Hepatocyte (in vitro differentiated cells): ENCODE data around the gene RP9. TPM values are rescaled to one million over a fixed set of nuclear protein-coding genes. Genes with fewer than 3 reads are reported as not detected.
A peak's percentile ranks its signal among the peaks of the same experiment; 100 is the strongest.

Experiments used
- DNase-seq: peaks from one replicate; pipeline ENCODE4 v3.0.0-alpha.2; 2016; ENCODE audit warnings: low spot score
- H2AFZ ChIP-seq: fragments of 200-600 bp; sonication (generic); 2 replicates; pipeline ENCODE4 v1.6.0; 2016; ENCODE audit warnings: antibody characterized with exemption, mild to moderate bottlenecking
- H3K27ac ChIP-seq: fragments of 200-600 bp; sonication (generic); 2 replicates; pipeline ENCODE4 v1.5.1; 2016; ENCODE audit warnings: mild to moderate bottlenecking
- H3K27me3 ChIP-seq: fragments of 200-600 bp; sonication (generic); 2 replicates; pipeline ENCODE4 v1.6.1; 2016
- H3K36me3 ChIP-seq: fragments of 200-600 bp; sonication (generic); replicated peaks from 2 replicates; pipeline ENCODE4 v1.5.1; 2016; ENCODE audit warnings: low read depth; ENCODE audit not compliant: insufficient read depth
- H3K4me1 ChIP-seq: fragments of 200-600 bp; sonication (generic); 2 replicates; pipeline ENCODE4 v1.5.1; 2016; ENCODE audit warnings: mild to moderate bottlenecking, moderate library complexity; ENCODE audit not compliant: insufficient read depth
- H3K4me2 ChIP-seq: fragments of 200-600 bp; sonication (generic); 2 replicates; pipeline ENCODE4 v1.6.0; 2016
- H3K4me3 ChIP-seq: fragments of 200-600 bp; sonication (generic); 2 replicates; pipeline ENCODE4 v1.5.1; 2016; ENCODE audit warnings: mild to moderate bottlenecking
- H3K79me2 ChIP-seq: fragments of 200-600 bp; sonication (generic); 2 replicates; pipeline ENCODE4 v1.6.0; 2017; ENCODE audit warnings: mild to moderate bottlenecking
- H3K9me2 ChIP-seq: fragments of 200-600 bp; sonication (generic); replicated peaks from 2 replicates; pipeline ENCODE4 v1.6.0; 2017; ENCODE audit warnings: mild to moderate bottlenecking; ENCODE audit not compliant: insufficient read depth
- H3K9me3 ChIP-seq: fragments of 200-600 bp; sonication (generic); 2 replicates; pipeline ENCODE4 v1.5.1; 2016; ENCODE audit warnings: low read depth, mild to moderate bottlenecking
- H4K20me1 ChIP-seq: fragments of 200-600 bp; sonication (generic); 2 replicates; pipeline ENCODE4 v1.6.0; 2016; ENCODE audit warnings: mild to moderate bottlenecking; ENCODE audit not compliant: insufficient read depth, poor library complexity, severe bottlenecking
- EZH2 ChIP-seq: fragments of 200-600 bp; sonication (generic); IDR thresholded peaks from 2 replicates; pipeline ENCODE4 v1.6.1; 2016; ENCODE audit warnings: antibody characterized with exemption, mild to moderate bottlenecking, borderline replicate concordance
- EZH2phosphoT487 ChIP-seq: fragments of 200-600 bp; sonication (generic); IDR thresholded peaks from one replicate; pipeline ENCODE4 v1.6.1; 2018; ENCODE audit warnings: antibody characterized with exemption, mild to moderate bottlenecking, low read depth, moderate library complexity; ENCODE audit not compliant: unreplicated experiment, severe bottlenecking
- WGBS: methylation state at CpG from one replicate; pipeline ENCODE4 v1.1.6; 2016; ENCODE audit warnings: low lambda C conversion rate; ENCODE audit errors: missing lambda C conversion rate; 5-methylcytosine and 5-hydroxymethylcytosine counted together
- polyA plus RNA-seq: library from polyadenylated mRNA; unstranded; fragments of >200 nt; fragmentation: Nextera tagmentation; extraction: Ambion mirVana; gene quantifications from 2 replicates; pipeline ENCODE4 v1.2.1, GENCODE V29; 2016
- total RNA-seq: library from RNA; depleted of rRNA; stranded (reverse); fragments of >200 nt; gene quantifications from 2 replicates; pipeline ENCODE4 v1.2.3, GENCODE V29; 2014
- TF ChIP-seq, protein P1 (sequence below): fragments of 200-600 bp; sonication (generic); IDR thresholded peaks from 2 replicates; pipeline ENCODE4 v1.5.1; 2016; ENCODE audit warnings: antibody characterized with exemption, mild to moderate bottlenecking; ENCODE audit not compliant: poor library complexity

Gene RP9
- total and polyA plus RNA-seq, 2 experiments from 2014 or later, result 12.5 to 18.7 TPM

DNA sequence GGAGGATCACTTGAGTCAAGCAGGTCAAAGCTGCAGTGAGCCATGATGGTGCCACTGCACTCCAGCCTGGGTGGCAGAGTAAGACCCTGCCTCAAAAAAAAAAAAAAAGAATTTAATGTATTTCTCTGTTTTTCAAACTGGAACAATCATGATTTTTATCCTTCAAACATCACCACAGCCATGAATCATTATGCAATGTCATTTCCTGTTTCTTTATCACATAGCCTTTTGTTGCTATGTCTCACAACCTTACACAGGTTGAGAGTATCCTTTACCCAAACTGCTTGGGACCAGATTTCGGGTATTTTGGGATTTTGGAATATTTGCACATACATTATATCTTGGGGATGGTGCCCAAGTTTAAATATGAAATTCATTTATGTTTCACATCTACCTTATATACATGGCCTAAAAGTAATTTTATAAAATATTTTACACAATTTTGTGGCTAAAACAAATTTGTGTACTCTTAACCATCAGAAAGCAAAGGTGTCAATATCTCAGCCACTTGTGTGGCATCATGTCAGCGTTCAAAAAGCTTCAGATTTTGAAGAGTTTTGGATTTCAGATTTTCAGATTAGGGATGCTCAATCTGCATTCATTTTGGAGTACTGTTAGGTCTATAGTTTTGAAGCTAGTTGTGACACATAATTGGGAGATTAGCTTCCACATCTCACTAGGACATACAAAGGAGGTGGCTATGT, 54.8 kb downstream of the RP9 start:
- Histone ChIP-seq H3K4me3 (no peak overlapping the region), H3K27me3 (no peaks in the 10 kb centered on the region), H3K9me3 (no peaks in the 10 kb centered on the region), H3K9me2 (no peaks in the 10 kb centered on the region), H4K20me1 (no peaks in the 10 kb centered on the region), H3K4me1 (no peaks in the 10 kb centered on the region), H3K27ac (no peak overlapping the region), H3K79me2 (peaks cover 97% of the 10 kb centered on the region), H3K36me3 (no peaks in the 10 kb centered on the region), H3K4me2 (no peak overlapping the region), H2AFZ (no peak overlapping the region)
- 96% methylated on average over 2 of the region's 2 CpGs for WGBS
- TF ChIP-seq, protein P1, sequence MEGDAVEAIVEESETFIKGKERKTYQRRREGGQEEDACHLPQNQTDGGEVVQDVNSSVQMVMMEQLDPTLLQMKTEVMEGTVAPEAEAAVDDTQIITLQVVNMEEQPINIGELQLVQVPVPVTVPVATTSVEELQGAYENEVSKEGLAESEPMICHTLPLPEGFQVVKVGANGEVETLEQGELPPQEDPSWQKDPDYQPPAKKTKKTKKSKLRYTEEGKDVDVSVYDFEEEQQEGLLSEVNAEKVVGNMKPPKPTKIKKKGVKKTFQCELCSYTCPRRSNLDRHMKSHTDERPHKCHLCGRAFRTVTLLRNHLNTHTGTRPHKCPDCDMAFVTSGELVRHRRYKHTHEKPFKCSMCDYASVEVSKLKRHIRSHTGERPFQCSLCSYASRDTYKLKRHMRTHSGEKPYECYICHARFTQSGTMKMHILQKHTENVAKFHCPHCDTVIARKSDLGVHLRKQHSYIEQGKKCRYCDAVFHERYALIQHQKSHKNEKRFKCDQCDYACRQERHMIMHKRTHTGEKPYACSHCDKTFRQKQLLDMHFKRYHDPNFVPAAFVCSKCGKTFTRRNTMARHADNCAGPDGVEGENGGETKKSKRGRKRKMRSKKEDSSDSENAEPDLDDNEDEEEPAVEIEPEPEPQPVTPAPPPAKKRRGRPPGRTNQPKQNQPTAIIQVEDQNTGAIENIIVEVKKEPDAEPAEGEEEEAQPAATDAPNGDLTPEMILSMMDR, result no peak
- no peak for TF ChIP-seq EZH2phosphoT487
- no peak for TF ChIP-seq EZH2
- no peak for DNase-seq

DNA sequence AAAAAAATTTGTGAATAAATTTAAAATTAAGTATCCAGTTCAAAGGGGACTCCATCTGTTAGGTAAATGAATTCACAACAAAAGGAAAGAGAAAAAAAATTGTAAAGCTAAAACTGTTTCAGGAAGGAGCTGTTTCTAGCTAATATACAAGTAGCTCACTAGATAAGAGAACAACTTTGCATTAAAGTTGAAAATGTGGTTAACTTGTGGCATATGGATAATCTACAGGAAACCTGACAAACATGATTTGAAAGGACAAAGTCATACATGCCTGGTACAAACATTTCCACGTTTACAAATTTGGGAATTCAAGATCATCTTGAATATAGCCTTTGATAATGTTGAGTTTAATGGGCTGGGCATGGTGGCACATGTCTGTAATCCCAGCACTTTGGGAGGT, 55.5 kb downstream of the RP9 start:
- H3K4me2 ChIP-seq, result no peak overlapping the region
- 78% methylated on average over 1 of the region's 1 CpG for WGBS
- H3K9me3 ChIP-seq, result no peaks in the 10 kb centered on the region
- no peaks in the 10 kb centered on the region for H3K36me3 ChIP-seq
- TF ChIP-seq EZH2 (no peak), EZH2phosphoT487 (no peak)
- TF ChIP-seq, protein P1, result no peak
- no peak overlapping the region for H3K4me3 ChIP-seq
- H4K20me1 ChIP-seq, result no peaks in the 10 kb centered on the region
- H3K9me2 ChIP-seq, result no peaks in the 10 kb centered on the region
- no peak for DNase-seq
- no peaks in the 10 kb centered on the region for H3K27me3 ChIP-seq
- peaks cover 97% of the 10 kb centered on the region for H3K79me2 ChIP-seq
- no peak overlapping the region for H3K27ac ChIP-seq
- no peaks in the 10 kb centered on the region for H3K4me1 ChIP-seq
- no peak overlapping the region for H2AFZ ChIP-seq

DNA sequence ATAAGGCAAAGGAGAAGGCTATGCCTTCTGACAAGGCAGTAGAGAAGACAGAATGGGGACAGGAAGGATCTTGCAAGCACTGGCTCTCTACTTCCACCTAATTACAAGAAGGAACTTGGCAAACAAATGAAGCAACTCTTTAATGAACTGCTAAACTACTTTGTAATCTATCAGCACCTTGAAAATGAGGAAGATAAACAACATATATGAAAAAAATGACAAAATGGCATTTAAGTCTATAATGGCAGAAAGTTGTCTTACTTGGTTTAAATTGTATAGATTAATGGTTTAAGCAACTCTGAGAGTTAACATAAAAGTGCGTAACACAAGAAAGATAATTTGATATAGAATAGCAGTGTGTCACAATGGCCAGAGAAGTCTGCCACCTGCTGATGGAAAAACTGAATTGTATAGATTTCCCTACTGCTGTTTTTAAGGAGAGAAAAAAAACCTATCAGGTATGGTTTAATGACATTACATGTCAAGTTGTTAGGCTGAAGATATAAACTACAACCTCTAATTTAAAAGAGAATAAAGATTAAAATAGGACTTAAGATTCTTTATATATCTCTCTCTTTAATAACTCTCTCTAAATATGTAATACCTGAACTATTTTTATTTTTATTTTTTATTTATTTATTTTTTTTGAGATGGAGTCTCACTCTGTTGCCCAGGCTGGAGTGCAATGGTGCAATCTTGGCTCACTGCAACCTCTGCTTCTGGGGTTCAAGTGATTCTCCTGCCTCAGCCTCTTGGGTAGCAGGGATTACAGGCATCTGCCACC, 58.5 kb downstream of the RP9 start:
- no peak overlapping the region for H2AFZ ChIP-seq
- 22% methylated on average over 1 of the region's 1 CpG for WGBS
- H3K4me3 ChIP-seq, result no peak overlapping the region
- H3K27me3 ChIP-seq, result no peaks in the 10 kb centered on the region
- TF ChIP-seq EZH2phosphoT487 (no peak), EZH2 (no peak)
- TF ChIP-seq, protein P1, result peak; percentile 82
- no peaks in the 10 kb centered on the region for H3K36me3 ChIP-seq
- H3K4me1 ChIP-seq, result no peaks in the 10 kb centered on the region
- no peaks in the 10 kb centered on the region for H4K20me1 ChIP-seq
- H3K79me2 ChIP-seq, result peaks cover 97% of the 10 kb centered on the region
- H3K9me3 ChIP-seq, result no peaks in the 10 kb centered on the region
- peak; percentile 56 for DNase-seq
- peak overlapping the region; percentile 40 for H3K27ac ChIP-seq
- no peaks in the 10 kb centered on the region for H3K9me2 ChIP-seq
- H3K4me2 ChIP-seq, result peak overlapping the region; percentile 37
